ENCODE results near the gene TMEM53.

TMEM53 gene

GRCh38 chr1:44628962-44629756 is 45.1 kb downstream of the TMEM53 start:
- DNase-seq (ENCODE audit: low read depth), result peak; percentile 86

GRCh38 chr1:44625348-44625747 is 48.9 kb downstream of the TMEM53 start:
- no peak for DNase-seq (ENCODE audit: low read depth)

GRCh38 chr1:44624268-44624901 is 49.9 kb downstream of the TMEM53 start:
- no peak for DNase-seq (ENCODE audit: low read depth)

GRCh38 chr1:44621841-44622286 is 52.4 kb downstream of the TMEM53 start:
- no peak for DNase-seq (ENCODE audit: low read depth)

GRCh38 chr1:44620072-44620471 is 54.2 kb downstream of the TMEM53 start:
- no peak for DNase-seq (ENCODE audit: low read depth)

GRCh38 chr1:44619261-44619900 is 54.9 kb downstream of the TMEM53 start:
- DNase-seq (ENCODE audit: low read depth), result peak; percentile 50

- DNase-seq (ENCODE audit: low read depth), result no peak
Measured at GRCh38 chr1:44617703-44618029, 56.6 kb downstream of the TMEM53 start.

- DNase-seq (ENCODE audit: low read depth), result no peak
Measured at GRCh38 chr1:44616991-44617702, 57.1 kb downstream of the TMEM53 start.

GRCh38 chr1:44616284-44616990 is 57.8 kb downstream of the TMEM53 start:
- DNase-seq (ENCODE audit: low read depth), result no peak

- DNase-seq (ENCODE audit: low read depth), result no peak
Measured at GRCh38 chr1:44613941-44614340, 60.3 kb downstream of the TMEM53 start.

GRCh38 chr1:44611866-44612265 is 62.4 kb downstream of the TMEM53 start:
- DNase-seq (ENCODE audit: low read depth), result no peak

- DNase-seq (ENCODE audit: low read depth), result no peak
Measured at GRCh38 chr1:44611419-44611818, 62.9 kb downstream of the TMEM53 start.

GRCh38 chr1:44610527-44611148 is 63.6 kb downstream of the TMEM53 start:
- no peak for DNase-seq (ENCODE audit: low read depth)

- DNase-seq (ENCODE audit: low read depth), result no peak
Measured at GRCh38 chr1:44609768-44610526, 64.3 kb downstream of the TMEM53 start.

- no peak for DNase-seq (ENCODE audit: low read depth)
Measured at GRCh38 chr1:44609412-44609767, 64.9 kb downstream of the TMEM53 start.

GRCh38 chr1:44608141-44608540 is 66.1 kb downstream of the TMEM53 start:
- DNase-seq (ENCODE audit: low read depth), result no peak

GRCh38 chr1:44606701-44607281 is 67.5 kb downstream of the TMEM53 start:
- no peak for DNase-seq (ENCODE audit: low read depth)

GRCh38 chr1:44605914-44606615 is 68.2 kb downstream of the TMEM53 start:
- peak; percentile 41 for DNase-seq (ENCODE audit: low read depth)

GRCh38 chr1:44604157-44604955 is 69.9 kb downstream of the TMEM53 start:
- no peak for DNase-seq (ENCODE audit: low read depth)

Measured in HS-5 (cell line).